Coronary artery (tissue), 2 donors: Measurements from ENCODE around the gene TOP1.

Experiments
- DNase-seq: peaks from one replicate; pipeline ENCODE4 v3.0.0-alpha.2; 2017; ENCODE audit warnings: low spot score
- H3K27ac ChIP-seq, 2 donors: fragments of 200-600 bp; sonication (generic); one replicate each; pipeline ENCODE4 v1.5.1; 2016 to 2019
- H3K4me3 ChIP-seq: fragments of 200-600 bp; sonication (generic); 2 replicates; pipeline ENCODE4 v1.5.1; 2016; ENCODE audit warnings: mild to moderate bottlenecking, moderate library complexity
- TF ChIP-seq, protein P1 (sequence below): fragments of 200-600 bp; sonication (generic); IDR thresholded peaks from one replicate; pipeline ENCODE4 v1.5.1; 2019; ENCODE audit warnings: antibody characterized with exemption

The TOP1 gene

DNA sequence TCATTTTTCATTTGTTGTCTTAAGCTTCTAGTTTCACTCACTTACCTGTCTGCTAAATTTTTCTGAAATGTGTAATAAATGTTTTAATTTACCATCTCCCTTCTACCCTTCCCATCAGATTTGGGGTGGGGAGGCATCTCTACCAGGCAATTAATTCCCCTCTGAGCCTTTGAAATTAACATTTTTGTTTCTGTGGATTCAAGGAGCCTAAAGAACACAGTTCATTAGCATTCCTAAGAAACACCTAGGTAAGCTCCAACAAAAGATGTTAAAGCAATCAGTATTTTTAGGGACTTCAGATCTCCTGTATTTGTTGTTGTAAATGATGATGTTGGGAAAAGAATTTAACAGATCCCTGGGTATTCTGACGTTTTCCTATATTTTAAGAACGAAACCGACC is 6.6 kb downstream of the TOP1 start:
- H3K4me3 ChIP-seq, result no peak overlapping the region
- no peak for DNase-seq
- no peak overlapping the region for H3K27ac ChIP-seq
- TF ChIP-seq, protein P1, sequence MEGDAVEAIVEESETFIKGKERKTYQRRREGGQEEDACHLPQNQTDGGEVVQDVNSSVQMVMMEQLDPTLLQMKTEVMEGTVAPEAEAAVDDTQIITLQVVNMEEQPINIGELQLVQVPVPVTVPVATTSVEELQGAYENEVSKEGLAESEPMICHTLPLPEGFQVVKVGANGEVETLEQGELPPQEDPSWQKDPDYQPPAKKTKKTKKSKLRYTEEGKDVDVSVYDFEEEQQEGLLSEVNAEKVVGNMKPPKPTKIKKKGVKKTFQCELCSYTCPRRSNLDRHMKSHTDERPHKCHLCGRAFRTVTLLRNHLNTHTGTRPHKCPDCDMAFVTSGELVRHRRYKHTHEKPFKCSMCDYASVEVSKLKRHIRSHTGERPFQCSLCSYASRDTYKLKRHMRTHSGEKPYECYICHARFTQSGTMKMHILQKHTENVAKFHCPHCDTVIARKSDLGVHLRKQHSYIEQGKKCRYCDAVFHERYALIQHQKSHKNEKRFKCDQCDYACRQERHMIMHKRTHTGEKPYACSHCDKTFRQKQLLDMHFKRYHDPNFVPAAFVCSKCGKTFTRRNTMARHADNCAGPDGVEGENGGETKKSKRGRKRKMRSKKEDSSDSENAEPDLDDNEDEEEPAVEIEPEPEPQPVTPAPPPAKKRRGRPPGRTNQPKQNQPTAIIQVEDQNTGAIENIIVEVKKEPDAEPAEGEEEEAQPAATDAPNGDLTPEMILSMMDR, result no peak

DNA sequence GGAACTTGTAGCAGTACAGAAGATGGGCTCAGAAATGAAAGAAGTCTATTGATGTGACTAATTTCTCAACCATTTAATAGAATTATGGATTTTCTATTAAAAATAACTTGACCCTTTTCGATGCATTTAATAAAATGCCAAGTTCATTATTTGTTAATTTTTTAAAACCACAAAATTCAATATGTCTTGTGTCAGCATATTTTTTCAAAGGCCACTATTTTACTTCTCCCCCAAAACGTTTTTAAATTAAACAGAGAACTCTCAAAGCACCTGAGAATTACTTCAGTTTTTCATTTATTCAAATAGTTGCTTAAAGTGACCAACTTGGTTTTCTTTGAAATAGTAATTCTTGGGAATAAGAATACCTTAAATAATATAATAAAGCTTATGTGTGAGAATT is 8.6 kb downstream of the TOP1 start:
- Histone ChIP-seq H3K27ac (no peak overlapping the region), H3K4me3 (no peak overlapping the region)
- DNase-seq, result no peak
- TF ChIP-seq, protein P1, result no peak

DNA sequence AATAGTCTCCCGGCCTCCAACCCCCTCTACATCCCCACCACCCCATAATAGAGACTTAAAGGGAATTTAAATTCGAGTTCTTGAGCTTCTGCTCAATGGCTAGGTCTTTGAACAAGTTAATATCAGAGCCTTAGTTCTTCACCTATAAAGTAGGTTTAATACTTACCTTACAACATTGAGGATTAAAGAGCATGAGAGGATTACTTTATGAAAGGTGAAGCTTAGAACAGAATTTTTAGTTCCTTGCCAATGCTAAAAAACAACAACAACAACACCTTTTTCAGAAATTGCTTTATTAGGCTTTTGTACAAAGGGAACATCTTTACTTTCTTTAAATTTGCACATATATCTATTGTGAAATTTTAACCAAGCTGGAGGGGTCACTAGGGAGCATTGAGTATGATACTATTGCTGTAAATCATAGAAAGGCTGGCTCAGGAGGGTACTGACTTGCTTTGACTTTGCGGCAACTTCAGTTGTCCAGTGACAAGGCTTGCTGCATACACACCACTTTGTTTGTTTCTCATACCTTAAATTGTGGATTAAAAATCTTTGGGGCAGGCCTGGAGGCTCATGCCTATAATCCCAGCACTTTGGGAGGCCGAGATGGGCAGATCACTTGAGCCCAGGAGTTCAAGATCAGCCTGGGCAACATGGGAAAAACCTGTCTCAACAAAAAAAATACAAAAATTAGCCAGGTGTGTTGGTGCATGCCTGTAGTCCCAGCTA is 9.7 kb downstream of the TOP1 start:
- DNase-seq, result no peak
- TF ChIP-seq, protein P1, result no peak
- Histone ChIP-seq H3K27ac (no peak overlapping the region), H3K4me3 (no peak overlapping the region)

GRCh38 chr20:41038878-41039404 is 10.3 kb downstream of the TOP1 start:
- TF ChIP-seq, protein P1, result no peak
- Histone ChIP-seq H3K27ac (no peak overlapping the region), H3K4me3 (no peak overlapping the region)
- DNase-seq, result no peak

- TF ChIP-seq, protein P1, result no peak
- no peak for DNase-seq
- H3K4me3 ChIP-seq, result no peak overlapping the region
- H3K27ac ChIP-seq, result no peak overlapping the region
These were observed 12.2 kb downstream of the TOP1 start for GRCh38 chr20:41040855-41041254.

GRCh38 chr20:41041693-41042092 is 13.1 kb downstream of the TOP1 start:
- Histone ChIP-seq H3K27ac (no peak overlapping the region), H3K4me3 (no peak overlapping the region)
- TF ChIP-seq, protein P1, result no peak
- DNase-seq, result no peak

DNA sequence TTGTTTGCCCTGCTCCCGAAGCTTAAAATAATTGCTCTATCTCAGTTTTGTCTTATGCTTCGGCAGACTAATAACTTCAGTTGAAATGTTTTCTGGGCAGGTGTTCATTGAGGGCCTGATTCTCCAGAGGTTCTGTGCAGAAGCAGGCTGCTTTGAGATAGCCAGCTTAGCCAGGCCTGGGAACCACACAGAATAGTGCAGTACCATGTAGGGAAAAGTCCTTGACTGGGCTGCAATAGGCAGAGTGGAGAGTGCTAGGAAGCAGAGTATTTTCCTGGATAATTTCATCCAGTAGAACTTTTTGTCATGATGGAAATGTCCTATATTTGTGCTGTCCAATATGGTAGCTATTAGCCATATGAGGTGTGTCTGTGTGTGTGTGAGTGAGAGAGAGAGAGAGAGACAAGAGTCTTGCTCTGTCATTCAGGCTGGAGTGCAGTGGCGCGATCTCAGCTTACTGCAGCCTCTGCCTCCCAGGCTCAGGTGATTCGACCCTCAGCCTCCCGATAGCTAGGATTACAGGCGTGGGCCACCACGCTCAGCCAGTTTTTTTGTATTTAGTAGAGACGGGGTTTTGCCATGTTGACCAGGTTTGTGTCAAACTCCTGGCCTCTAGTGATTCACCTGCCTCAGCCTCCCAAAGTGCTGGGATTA is 15.9 kb downstream of the TOP1 start:
- H3K27ac ChIP-seq, result no peak overlapping the region
- TF ChIP-seq, protein P1, result no peak
- DNase-seq, result no peak
- H3K4me3 ChIP-seq, result no peak overlapping the region
